ENCODE measurements around the gene C1QA. TPM values are rescaled to one million over a fixed set of nuclear protein-coding genes. Genes with fewer than 3 reads are reported as not detected.

The C1QA gene
- total RNA-seq, 6 donors from 2014 or later: 180 to 1,142 (median 556) TPM

GRCh38 chr1:22601610-22602009, 34.8 kb upstream of the C1QA start:
- no peak overlapping the region for H3K4me3 ChIP-seq
- no peak overlapping the region for H3K27ac ChIP-seq
- H3K27me3 ChIP-seq: no peaks in the 10 kb centered on the region
- H3K36me3 ChIP-seq: no peaks in the 10 kb centered on the region
- 91% methylated on average over 12 of the region's 12 CpGs; no CpG with 5 or more reads in 1 of the 2 donors for WGBS, 2 donors
- TF ChIP-seq POLR2AphosphoS5 (IDR thresholded peaks at IDR 0.05) (no peak), EP300 (IDR thresholded peaks at IDR 0.05) (no peak), CTCF (IDR thresholded peaks at IDR 0.05) (no peak), POLR2A (IDR thresholded peaks at IDR 0.05) (no peak)
- DNase-seq (peak in 1 of 2 donors; percentile 70), ATAC-seq (ENCODE audit: low FRiP score in 2 of 2) (no peak)
- H3K4me1 ChIP-seq: no peaks in the 10 kb centered on the region
- H3K9me3 ChIP-seq: no peaks in the 10 kb centered on the region

- Histone ChIP-seq H3K4me3 (no peak overlapping the region), H3K9me3 (no peaks in the 10 kb centered on the region), H3K27ac (no peak overlapping the region), H3K4me1 (no peaks in the 10 kb centered on the region), H3K27me3 (no peaks in the 10 kb centered on the region), H3K36me3 (no peaks in the 10 kb centered on the region)
- DNase-seq (no peak), ATAC-seq (ENCODE audit: low FRiP score in 2 of 2) (no peak)
- WGBS, 2 donors: 84 to 86% methylated on average over 3 to 18 of the region's 18 CpGs
- TF ChIP-seq POLR2A (IDR thresholded peaks at IDR 0.05) (no peak), CTCF (IDR thresholded peaks at IDR 0.05) (no peak), EP300 (IDR thresholded peaks at IDR 0.05) (no peak), POLR2AphosphoS5 (IDR thresholded peaks at IDR 0.05) (no peak)
Observed at GRCh38 chr1:22602060-22602740, 34.2 kb upstream of the C1QA start.

- Histone ChIP-seq H3K27me3 (no peaks in the 10 kb centered on the region), H3K9me3 (no peaks in the 10 kb centered on the region), H3K4me1 (no peaks in the 10 kb centered on the region), H3K36me3 (no peaks in the 10 kb centered on the region), H3K4me3 (no peak overlapping the region), H3K27ac (no peak overlapping the region)
- no peak for ATAC-seq (ENCODE audit: low FRiP score in 2 of 2)
- WGBS, 2 donors: 47 to 55% methylated on average over 4 of the region's 4 CpGs
- TF ChIP-seq EP300 (IDR thresholded peaks at IDR 0.05) (no peak), CTCF (IDR thresholded peaks at IDR 0.05) (no peak), POLR2A (IDR thresholded peaks at IDR 0.05) (no peak), POLR2AphosphoS5 (IDR thresholded peaks at IDR 0.05) (no peak)
- no peak for DNase-seq
Observed at GRCh38 chr1:22606161-22606560, 30.3 kb upstream of the C1QA start.

GRCh38 chr1:22607154-22607553, 29.3 kb upstream of the C1QA start:
- H3K9me3 ChIP-seq: no peaks in the 10 kb centered on the region
- TF ChIP-seq POLR2AphosphoS5 (IDR thresholded peaks at IDR 0.05): no peak
- TF ChIP-seq CTCF (IDR thresholded peaks at IDR 0.05): no peak
- no peak for TF ChIP-seq POLR2A (IDR thresholded peaks at IDR 0.05)
- no peak for TF ChIP-seq EP300 (IDR thresholded peaks at IDR 0.05)
- 10% methylated on average over 10 of the region's 10 CpGs for WGBS, 2 donors
- ATAC-seq (ENCODE audit: low FRiP score in 2 of 2) (no peak), DNase-seq (no peak)
- no peaks in the 10 kb centered on the region for H3K36me3 ChIP-seq
- no peak overlapping the region for H3K27ac ChIP-seq
- no peak overlapping the region for H3K4me3 ChIP-seq
- H3K27me3 ChIP-seq: no peaks in the 10 kb centered on the region
- H3K4me1 ChIP-seq: no peaks in the 10 kb centered on the region

GRCh38 chr1:22608361-22608760, 28.1 kb upstream of the C1QA start:
- no peak for ATAC-seq (ENCODE audit: low FRiP score in 2 of 2)
- 58 to 65% methylated on average over 3 of the region's 3 CpGs for WGBS, 2 donors
- DNase-seq: no peak
- no peak overlapping the region for H3K4me3 ChIP-seq
- no peak overlapping the region for H3K27ac ChIP-seq
- H3K27me3 ChIP-seq: no peaks in the 10 kb centered on the region
- no peaks in the 10 kb centered on the region for H3K4me1 ChIP-seq
- no peaks in the 10 kb centered on the region for H3K36me3 ChIP-seq
- TF ChIP-seq POLR2AphosphoS5 (IDR thresholded peaks at IDR 0.05) (no peak), POLR2A (IDR thresholded peaks at IDR 0.05) (no peak), CTCF (IDR thresholded peaks at IDR 0.05) (no peak), EP300 (IDR thresholded peaks at IDR 0.05) (no peak)
- H3K9me3 ChIP-seq: no peaks in the 10 kb centered on the region
